Subcutaneous adipose tissue (tissue), 4 donors: ENCODE results near the gene SS18L1. TPM values are rescaled to one million over a fixed set of nuclear protein-coding genes. Genes with fewer than 3 reads are reported as not detected.

Source experiments
- CTCF ChIP-seq: fragments of 450-650 bp; IDR thresholded peaks from one replicate; pipeline ENCODE4 v1.5.1; 2016; ENCODE audit warnings: low read depth, mild to moderate bottlenecking, control low read depth, antibody characterized with exemption, moderate library complexity
- total RNA-seq, 4 donors: library from RNA; depleted of rRNA; stranded (reverse); fragments of >200 nt; gene quantifications; one replicate each; pipeline ENCODE4 v1.1.0, GENCODE V29; 2016

SS18L1 gene
- total RNA-seq, 4 donors from 2014 or later: 10.3 to 18.3 (median 12.9) TPM

GRCh38 chr20:62201173-62202082, 57.9 kb downstream of the SS18L1 start:
- no peak for TF ChIP-seq CTCF

GRCh38 chr20:62202083-62202395, 58.5 kb downstream of the SS18L1 start:
- TF ChIP-seq CTCF: no peak

- no peak for TF ChIP-seq CTCF
Observed at GRCh38 chr20:62202676-62203377, 59.3 kb downstream of the SS18L1 start.

- TF ChIP-seq CTCF: no peak
Observed at GRCh38 chr20:62203378-62204030, 59.9 kb downstream of the SS18L1 start.

- no peak for TF ChIP-seq CTCF
Observed at GRCh38 chr20:62205618-62206387, 62.2 kb downstream of the SS18L1 start.

GRCh38 chr20:62206388-62206775, 62.8 kb downstream of the SS18L1 start:
- TF ChIP-seq CTCF: no peak
